ENCODE measurements around the gene JAK2. TPM values are rescaled to one million over a fixed set of nuclear protein-coding genes. Genes with fewer than 3 reads are reported as not detected.
"Not testable (repeated sequence)": the region's sequence is repeated elsewhere in the genome, so short reads cannot be mapped to it uniquely, and the experiment has no call there.

The JAK2 gene
- total RNA-seq = 52.8 TPM
- long read RNA-seq, full-length matches to known transcripts = 7 of 89 reads
- long read RNA-seq, partial matches to known transcripts = 65 of 89 reads
- long read RNA-seq, other reads (novel, unspliced or antisense) = 17 of 89 reads

DNA sequence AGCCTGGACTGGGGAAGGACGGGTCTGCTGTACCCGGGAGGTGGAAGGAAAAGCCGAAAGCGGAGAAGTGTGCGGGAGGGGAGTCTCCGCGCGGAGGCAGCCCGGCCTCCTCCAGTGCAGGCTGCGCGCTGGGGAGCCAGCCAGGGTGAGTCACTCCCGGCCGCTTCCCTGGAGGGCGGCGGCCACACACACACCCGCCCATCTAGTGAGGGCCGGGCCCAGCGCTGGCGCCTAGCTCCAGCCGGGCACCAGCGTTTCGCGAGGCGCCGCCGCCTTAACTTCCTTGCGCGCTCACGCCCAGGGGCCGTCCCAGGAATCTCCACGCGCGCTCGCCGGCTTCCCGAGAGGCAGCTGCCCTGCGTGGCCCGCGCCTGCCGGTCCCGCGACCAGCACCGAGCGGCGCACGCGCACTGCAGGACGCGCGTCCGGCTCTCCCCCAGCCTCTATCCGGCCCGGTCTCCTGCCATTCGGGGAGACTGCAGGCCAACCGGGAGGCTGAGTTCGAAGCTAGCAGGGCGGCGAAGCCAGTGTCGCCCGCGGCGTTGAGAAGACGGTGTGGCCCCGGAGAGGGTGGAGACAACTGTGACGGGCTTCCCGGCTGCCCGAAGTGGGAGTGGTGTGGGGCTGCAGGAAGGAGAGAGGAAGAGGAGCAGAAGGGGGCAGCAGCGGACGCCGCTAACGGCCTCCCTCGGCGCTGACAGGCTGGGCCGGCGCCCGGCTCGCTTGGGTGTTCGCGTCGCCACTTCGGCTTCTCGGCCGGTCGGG is at the start of gene JAK2:
Gene JAK2 (plus strand): TSS at position 652 of the 765 bp plus-strand sequence. CDS start 36,716 bp downstream, outside the sequence.
- intact Hi-C loops (cut with DNase I) = loop anchor here (2.0 to 10.0 kb wide), 5 partner anchors 48 to 620 kb away; partner anchors contain the start of genes PLPP6, RCL1 and SPATA6L
- peak; percentile 97 for DNase-seq (ENCODE audit: low spot score)

DNA sequence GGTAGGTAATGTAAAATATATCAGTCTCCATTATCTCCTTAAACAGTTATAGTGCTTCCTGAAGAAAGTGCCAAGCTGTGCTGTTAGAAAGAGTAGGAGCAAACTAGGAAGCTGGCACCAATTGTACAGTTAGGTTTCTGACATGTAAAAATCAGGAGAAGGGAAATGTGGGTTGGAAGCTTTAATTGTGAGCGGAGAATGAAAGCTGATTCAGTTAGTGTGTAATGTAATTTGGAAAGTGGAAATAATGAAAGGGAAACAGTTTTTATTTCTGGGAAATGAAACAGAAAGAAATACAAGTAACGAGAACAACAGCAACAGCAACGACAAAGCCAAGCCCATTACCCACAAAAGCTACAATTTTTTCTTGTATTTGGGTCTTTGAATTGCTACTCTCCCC is 48.8 kb upstream of the JAK2 start:
- DNase-seq (ENCODE audit: low spot score) = no peak
- intact Hi-C loops (cut with DNase I) = loop anchor here (5.0 kb wide), 1 partner anchor 46 kb away; no protein-coding TSS in a partner anchor

DNA sequence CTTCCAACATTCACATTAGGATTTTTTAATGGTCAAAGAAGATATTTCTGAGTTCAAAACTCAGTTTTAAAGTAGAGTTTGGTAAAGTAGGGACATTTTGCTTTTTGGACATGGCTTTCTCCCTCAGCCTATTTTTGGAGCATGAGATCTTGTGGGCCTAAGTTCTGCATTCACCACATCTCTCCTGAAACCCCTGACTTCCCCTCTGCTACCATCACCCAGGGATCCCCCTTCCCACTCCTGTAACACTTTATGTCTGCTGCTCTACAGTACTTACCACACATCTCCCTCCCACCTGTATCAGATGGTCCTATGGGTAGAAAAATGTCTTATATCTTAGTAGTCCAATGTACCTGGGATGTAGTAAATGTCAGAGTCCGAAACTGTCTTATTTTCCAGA is 48.2 kb upstream of the JAK2 start:
- DNase-seq (ENCODE audit: low spot score) = no peak
- intact Hi-C loops (cut with DNase I) = loop anchor here (5.0 kb wide), 1 partner anchor 45 kb away; no protein-coding TSS in a partner anchor

DNA sequence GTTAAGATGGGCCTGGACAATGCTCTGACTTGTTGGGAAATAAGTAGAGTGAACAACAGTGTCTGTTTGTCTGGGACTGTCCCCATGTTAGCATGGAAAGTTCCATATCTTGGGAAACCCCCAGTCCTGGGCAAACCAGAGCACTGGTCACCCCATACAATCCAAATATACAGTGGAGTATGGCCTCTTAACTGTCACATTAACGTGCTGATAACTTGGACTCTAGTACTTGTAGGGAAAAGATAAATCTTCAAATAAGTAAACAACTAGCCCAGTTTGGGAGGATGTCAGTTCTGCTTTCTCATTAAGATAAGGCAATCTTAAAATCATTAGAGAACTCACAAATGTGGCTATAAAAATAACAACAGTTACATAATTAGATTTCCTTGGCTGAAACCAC is 47.6 kb upstream of the JAK2 start:
- intact Hi-C loops (cut with DNase I) = loop anchor here (5.0 kb wide), 1 partner anchor 45 kb away; no protein-coding TSS in a partner anchor
- DNase-seq (ENCODE audit: low spot score) = no peak

DNA sequence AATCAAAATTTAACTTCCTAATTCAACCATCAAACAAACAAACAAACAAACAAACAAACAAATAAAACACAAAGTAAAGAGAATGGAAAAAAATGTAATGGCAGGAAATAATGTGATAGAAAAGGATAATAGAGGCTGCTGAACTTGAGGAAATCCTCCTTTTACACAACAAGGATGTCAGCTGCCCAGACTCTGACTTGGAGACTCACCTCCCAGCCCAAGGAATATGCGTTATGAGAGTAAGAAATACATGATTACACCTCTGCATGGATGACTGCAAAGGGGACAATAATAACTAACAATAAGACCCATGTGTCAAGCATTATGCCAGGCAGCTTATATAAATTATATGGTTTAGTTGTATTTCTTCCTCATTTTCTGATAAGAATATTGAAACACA is 46.6 kb upstream of the JAK2 start:
- DNase-seq (ENCODE audit: low spot score) = no peak
- intact Hi-C loops (cut with DNase I) = loop anchor here (5.0 kb wide), 1 partner anchor 44 kb away; no protein-coding TSS in a partner anchor

DNA sequence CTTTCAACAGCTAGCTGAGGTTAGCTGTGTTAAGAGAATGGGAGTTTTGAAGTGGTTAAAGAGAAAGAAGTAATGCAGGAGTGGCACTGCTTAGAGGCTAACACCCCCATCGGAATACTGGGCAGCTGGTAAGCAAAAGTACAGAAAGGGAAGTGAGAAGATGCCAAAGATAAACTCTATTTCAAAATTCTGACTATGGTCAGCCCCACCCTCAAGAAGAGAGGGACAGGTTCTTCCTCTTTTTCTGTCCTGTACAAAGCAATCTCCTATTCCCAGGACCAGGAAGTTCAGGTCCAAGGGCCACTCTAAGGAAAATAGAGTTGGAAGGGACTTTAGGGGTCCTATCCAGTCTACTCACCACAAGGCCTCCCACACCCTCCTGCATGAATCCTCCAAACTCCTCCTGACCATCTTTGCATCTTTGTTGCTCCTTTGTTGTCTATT is 45.9 kb upstream of the JAK2 start:
- intact Hi-C loops (cut with DNase I) = loop anchor here (5.0 kb wide), 1 partner anchor 43 kb away; no protein-coding TSS in a partner anchor
- no peak for DNase-seq (ENCODE audit: low spot score)

DNA sequence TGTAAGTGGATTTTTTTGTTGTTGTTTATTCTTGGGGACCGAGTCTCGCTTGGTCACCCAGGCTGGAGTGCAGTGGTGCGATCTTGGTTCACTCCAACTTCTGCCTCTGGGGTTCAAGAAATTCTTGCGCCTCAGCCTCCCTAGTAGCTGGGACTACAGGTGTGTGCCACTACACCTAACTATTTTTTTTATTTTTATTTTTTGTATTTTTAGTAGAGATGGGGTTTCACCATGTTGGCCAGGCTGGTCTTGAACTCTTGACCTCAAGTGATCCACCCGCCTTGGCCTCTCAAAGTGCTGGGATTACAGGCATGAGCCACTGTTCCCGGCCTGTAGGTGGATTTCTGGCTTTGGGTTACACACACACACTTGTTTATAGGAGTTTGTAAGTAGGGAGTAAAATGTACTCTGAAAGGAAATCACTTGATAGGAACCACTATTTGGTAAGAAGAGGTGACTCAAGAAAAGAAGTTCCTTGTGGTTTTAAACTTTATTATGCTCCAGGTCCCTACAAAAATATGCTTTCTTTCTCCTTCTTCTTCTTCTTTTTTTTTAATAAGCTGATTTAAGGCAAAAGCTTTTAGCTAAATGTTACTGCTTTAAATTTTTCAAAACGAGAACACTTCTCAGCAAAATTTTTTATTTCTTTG is 42.9 kb upstream of the JAK2 start:
- DNase-seq (ENCODE audit: low spot score); intact Hi-C loops (cut with DNase I): not testable (repeated sequence)

DNA sequence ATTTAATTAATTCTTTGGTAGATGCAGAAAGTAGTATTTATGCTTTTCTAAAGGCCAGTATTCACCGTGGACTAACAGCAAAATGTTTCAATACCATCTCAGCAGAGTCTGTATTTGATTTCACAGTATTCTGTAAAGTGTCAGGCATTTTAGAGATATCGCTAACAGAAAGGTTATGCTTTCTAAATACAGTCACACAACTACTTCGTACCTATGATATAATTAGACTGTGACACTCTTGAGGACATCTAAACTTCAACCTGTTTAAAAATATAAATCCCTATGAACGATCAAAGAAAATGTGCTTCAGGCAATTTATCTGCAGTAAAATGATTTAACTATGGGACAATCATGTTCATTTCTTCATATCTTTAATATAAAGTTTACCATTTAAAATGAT is 41.7 kb upstream of the JAK2 start:
- no peak for DNase-seq (ENCODE audit: low spot score)
- intact Hi-C loops (cut with DNase I) = no loop called here

DNA sequence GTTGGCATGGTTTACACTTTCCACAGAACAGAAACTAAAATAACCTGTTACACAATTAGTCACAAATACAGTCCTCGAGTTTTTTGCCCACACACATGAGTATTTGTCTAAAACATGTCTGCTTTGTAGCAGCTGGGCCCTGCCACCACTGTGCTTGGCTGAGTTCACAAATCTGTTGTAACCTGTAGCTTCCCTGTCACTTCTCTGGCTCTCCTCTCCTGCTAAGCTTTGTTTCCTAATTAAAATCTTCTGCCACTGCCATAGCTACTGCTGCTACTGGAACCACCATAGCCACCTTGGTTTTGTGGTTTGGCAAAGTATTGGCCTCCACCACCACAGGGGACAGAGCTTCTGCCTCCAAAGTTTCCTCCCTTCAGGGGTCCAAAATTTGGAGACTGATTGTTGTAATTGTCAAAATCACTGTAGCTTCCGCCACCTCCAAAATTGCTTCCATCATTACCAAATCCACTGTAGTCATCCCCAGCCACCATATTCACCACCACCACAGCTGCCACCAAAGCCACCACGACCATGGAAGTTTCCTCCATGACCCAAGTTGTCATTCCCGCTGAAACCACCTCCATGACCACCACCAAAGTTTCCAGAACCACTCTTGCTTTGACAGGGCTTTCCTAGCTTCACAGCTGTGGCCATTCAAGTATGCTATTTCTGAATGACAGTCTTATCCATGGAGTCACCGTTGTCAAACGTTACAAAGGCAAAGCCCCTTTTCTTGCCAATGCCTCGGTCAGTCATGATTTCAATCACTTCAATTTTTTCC is 40.5 kb upstream of the JAK2 start:
- DNase-seq (ENCODE audit: low spot score); intact Hi-C loops (cut with DNase I): not testable (repeated sequence)

DNA sequence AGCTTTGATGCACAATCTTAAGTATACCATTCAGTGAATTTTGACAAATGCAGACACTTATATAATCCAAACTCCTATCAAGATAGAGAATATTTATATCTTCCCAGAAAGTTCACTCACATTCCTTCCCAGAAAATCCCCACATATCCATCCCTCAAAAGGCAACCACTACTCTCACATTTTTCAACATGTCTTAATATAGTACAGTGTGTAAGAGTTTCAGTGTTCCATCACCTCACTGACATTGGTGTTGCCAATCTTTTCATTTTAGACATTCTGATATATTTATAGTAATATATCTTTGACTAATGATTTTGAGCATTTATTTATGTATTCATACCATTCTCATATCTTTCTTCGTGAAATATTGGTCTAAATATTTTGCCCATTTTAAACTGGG is 38.1 kb upstream of the JAK2 start:
- no peak for DNase-seq (ENCODE audit: low spot score)
- intact Hi-C loops (cut with DNase I) = no loop called here

DNA sequence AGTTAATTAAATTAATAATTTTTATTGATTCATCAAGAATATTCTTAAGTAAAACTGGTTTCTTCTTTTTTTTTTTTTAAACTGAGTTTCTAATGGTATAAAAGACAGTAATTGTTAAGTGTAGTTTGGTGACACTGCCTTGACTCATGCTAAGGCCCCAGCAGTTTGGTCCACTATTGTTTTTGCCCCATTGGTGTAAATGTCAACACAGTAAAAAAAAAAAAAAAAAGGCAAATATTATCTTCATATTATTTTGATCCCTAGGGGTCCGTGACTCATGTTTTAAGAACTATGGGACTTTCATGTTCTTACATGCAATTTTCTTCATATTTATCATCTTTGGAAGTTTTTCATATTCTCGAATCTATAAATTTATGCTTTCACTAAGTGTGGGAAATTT is 29.2 kb upstream of the JAK2 start:
- DNase-seq (ENCODE audit: low spot score) = no peak
- intact Hi-C loops (cut with DNase I) = no loop called here

DNA sequence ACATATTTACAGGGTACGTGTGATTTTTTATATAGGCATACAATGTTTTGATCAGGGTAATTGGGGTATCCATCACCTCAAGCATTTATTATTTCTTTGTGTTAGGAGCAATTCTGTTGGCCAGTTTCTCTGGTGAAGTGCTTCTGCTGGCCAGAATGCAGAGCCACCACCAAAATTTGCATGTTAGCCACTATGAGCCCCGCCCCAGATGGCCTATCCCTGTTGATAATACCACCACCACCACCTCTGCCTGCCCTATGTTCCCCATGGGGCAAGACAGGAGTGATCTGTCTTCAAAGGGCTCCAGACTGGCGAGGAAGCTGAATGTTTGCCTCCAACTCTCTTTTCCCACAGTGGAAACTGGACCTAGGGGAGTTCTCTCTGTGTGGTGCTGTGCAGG is 26.0 kb upstream of the JAK2 start:
- intact Hi-C loops (cut with DNase I) = no loop called here

DNA sequence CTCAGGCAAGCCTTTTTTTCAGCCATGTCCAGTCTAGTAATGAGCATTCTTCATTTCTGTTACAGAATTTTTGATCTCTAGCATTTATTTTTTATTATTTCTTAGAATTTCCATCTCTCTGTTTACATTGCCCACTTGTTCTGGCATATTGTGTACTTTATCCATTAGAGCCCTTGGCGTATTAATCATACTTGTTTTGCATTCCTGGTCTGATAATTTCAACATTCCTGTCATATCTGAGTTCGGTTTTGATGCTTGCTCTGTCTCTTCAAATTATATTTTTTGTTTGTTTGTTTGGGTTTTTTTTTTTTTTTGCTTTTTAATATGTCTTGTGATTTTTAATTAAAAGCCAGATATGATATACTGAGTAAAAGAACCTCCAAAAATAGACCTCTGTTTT is 23.0 kb upstream of the JAK2 start:
- intact Hi-C loops (cut with DNase I) = no loop called here
- no peak for DNase-seq (ENCODE audit: low spot score)

More for the DNA sequence above, 26.0 kb upstream of the JAK2 start:
- no peak for DNase-seq (ENCODE audit: low spot score)

DNA sequence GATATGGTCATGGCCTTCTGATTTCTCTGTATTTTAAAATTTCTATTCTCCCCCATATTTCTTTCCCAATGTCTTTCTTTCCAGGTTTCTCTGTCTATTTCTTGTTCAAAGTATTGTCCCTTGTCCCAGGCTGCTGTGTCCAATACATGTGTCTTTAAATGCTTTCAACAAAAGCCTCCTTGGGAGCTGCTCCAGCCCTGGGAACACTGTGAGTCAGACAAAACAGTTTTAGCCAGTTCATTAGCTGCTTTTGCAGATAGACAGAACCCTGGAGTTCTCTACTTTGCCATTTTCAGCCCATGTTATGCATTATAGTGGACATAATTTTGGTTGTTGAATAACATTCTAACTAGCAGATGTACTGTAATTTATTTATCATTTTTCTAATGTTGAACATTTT is 20.5 kb upstream of the JAK2 start:
- intact Hi-C loops (cut with DNase I) = no loop called here

DNA sequence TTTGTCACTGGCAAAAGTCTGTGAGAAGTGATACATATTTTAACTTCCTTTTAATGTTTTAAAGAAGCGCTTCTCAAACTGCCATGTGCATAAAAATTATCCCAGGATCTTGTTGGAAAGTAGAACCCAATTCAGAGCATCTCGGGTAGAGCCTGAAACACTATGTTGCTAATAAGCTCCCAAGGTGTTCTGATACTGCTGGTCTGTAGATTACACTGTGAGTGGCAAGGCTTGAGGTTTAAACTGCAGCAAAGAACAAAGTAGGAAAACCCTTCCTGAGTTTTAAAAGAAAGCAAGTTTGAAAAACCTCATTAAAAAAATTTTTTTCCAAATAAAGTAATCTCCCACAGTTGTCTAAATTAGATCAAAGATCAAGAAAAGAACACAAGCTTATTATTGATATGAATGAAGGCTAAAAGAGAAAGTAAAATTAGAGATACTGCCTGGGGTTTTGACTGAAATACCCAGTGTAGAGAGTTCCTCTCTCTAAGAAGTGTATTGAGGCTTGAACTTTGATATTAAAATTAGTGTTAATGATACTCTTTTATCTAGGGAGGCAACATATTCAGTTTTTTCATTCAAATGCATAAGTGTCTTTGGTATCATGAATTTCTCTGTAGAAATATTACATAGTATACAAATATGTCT is 19.8 kb upstream of the JAK2 start:
- intact Hi-C loops (cut with DNase I) = no loop called here

More for the DNA sequence above, 20.5 kb upstream of the JAK2 start:
- DNase-seq (ENCODE audit: low spot score) = no peak

DNA sequence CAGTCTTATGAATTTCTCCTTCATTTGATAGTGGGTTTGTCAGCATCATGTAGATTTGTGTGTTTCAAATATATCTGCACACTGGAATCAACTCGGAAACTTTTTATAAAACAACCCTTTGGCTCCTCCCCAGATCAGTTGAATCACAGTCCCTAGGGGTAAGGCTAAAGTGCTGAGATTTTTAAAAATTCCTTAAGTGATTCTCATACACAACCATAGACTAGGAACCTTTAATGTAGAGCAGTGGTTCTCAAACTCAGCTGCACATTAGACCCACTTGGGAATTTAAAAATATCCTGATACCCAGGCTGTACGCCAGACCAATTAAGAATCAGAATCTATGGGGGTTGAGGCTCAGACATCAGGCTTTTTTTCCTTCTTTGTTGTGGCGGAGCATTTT is 17.5 kb upstream of the JAK2 start:
- intact Hi-C loops (cut with DNase I) = no loop called here
- no peak for DNase-seq (ENCODE audit: low spot score)

More for the DNA sequence above, 19.8 kb upstream of the JAK2 start:
- no peak for DNase-seq (ENCODE audit: low spot score)

DNA sequence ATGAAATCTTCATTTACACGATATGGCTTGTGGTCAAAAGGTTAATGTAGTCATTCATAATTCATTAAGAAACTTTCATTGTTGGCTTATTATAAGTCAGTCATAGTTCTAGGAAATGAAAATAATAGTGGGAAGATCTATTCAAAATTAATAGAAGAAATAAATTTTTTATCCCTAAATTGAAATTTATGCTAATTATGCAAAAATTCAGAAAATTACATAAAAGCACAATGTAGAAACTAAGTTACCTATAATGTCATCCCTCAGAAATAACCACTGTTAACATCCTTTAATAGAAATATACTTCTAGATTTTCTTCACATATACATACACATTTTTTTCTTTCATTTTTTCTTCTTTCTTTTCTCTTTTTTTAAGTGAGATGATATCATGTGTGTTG is 15.9 kb upstream of the JAK2 start:
- intact Hi-C loops (cut with DNase I) = no loop called here

DNA sequence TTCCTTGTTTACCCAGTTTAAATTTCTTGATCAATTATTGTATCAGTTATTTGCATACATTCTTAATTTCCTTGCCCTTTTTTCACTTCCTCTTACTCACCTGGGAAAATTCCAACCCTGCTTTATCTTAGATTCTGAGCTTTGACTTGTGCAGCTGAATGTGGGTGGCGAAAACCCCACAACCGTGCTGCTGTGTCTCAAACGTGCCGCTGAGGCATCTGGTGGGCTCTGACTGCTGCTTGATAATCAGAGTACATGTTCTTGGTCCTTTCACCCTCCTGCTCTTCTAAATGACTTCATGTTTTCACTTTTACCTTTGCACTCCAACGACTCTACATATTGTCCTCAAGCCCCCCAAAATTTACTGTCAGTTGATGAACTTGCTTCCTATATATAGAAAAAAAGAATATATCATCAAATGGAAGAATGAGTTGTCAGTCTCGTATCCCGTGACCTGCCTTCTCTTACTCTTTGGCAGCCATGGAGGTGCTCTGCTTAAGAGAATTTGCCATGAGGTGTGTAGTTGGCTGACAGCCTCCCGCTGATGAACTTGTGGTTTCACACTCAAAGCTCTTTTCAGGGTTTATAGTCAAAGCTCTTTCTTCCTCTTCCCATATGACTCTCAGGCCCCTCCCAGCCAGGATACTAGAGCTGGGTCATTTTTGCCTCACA is 14.0 kb upstream of the JAK2 start:
- no peak for DNase-seq (ENCODE audit: low spot score)
- intact Hi-C loops (cut with DNase I) = no loop called here

More for the DNA sequence above, 15.9 kb upstream of the JAK2 start:
- DNase-seq (ENCODE audit: low spot score) = no peak

DNA sequence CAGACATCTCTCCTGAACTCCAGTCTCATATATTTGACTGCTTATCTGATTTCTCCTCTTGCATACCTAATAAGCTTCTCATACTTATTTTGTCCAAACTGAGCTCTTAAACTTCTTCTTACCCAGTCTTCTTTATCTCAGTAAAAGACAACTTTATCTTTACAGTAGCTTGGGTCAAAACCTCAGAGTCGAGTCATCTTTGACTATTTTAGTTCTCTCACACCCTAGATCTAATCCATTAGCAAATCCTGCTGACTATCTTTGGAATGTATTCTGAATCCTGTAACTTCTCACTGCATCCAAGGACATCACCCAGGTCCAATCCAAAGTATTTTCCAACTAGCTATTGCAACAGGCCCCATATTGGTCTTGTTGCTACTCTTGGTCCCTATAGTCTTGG is 11.8 kb upstream of the JAK2 start:
- intact Hi-C loops (cut with DNase I) = no loop called here
- no peak for DNase-seq (ENCODE audit: low spot score)

Data from cardiac septum (tissue), 1 donor.